GM10266 (cell line): ENCODE measurements around the gene AJAP1.

Source experiments
- DNase-seq: peaks from one replicate; pipeline ENCODE4 v3.0.0; 2012; ENCODE audit errors: extremely low spot score
- CTCF ChIP-seq: IDR thresholded peaks from 2 replicates; pipeline ENCODE4 v1.5.1; 2012; ENCODE audit warnings: mild to moderate bottlenecking, low read depth; ENCODE audit not compliant: control insufficient read depth, insufficient read depth; ENCODE audit errors: missing control alignments

AJAP1 gene

GRCh38 chr1:4696161-4696745 is 41.8 kb downstream of the AJAP1 start:
- no peak for TF ChIP-seq CTCF
- DNase-seq: no peak

GRCh38 chr1:4696753-4697152 is 42.3 kb downstream of the AJAP1 start:
- no peak for TF ChIP-seq CTCF
- no peak for DNase-seq

- no peak for TF ChIP-seq CTCF
- DNase-seq: no peak
These were observed 43.4 kb downstream of the AJAP1 start for GRCh38 chr1:4697801-4698200.

GRCh38 chr1:4698911-4699310 is 44.5 kb downstream of the AJAP1 start:
- no peak for DNase-seq
- no peak for TF ChIP-seq CTCF

DNA sequence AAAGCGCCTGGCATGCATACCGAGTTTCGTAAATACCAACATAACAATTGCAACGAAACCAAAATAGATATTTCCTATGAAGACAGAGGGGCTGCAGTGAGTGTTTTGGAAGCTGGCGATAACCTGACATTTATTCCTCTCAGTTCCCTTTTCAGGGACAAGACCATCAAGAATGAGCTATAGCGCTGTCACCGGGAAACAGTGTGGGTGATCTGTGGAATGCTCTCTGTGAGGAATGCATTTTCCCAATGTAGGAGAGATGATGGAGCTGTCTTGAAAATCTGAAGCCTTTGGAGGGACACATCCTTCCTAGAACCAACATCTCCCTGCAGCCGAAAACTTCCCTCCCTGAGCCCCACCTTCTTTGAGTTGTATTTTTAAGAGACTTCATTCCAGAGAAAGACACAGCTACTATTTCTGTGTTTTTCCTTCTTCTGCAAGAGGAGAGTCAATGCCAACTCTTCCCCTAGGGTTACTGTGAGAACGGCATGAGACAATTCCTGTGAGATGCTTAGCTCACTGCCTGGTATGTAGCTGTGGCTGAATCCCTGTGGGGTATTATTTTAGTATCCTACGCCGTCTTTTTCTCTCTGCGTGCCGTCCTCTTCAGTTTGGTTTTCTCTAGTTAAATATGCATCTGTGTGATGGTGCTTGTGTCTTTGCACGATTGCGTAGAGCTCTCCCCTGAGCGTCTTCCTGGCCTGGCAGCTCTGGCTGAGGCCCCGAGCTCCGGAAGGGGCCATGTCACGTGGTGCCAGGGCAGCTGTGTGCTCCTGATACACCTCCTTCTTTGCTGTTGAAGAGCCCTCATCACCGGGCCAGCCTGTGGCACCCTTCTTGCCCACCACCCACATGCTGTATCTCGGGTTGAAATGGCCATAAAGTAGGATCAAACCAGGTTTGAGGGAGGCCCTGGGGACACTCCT is 45.2 kb downstream of the AJAP1 start:
- DNase-seq: no peak
- TF ChIP-seq CTCF: no peak

GRCh38 chr1:4700801-4701200 is 46.4 kb downstream of the AJAP1 start:
- DNase-seq: no peak
- TF ChIP-seq CTCF: no peak

DNA sequence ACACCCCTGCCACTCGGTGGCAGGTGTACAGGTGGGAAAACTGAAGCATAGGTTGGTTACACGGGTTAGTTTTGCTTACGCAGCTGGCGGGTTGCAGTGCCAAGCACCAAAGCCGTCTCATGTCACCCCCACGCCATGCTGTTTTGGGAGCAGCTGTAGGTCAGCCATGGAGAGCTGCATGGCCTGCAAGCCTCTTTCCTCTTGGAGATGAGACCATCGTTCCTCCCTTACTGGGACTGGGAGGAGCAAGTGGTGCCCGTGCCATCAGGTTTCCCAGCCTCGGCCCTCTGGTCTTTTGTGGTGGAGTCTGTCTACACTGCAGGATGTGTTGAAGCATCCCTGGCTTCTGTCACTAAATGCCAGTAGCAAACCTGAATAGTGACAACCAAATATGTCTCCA is 46.9 kb downstream of the AJAP1 start:
- no peak for DNase-seq
- no peak for TF ChIP-seq CTCF
